Ecto neural progenitor cell (in vitro differentiated cells): ENCODE results near the gene PGBD5.
"Not testable (repeated sequence)": the region's sequence is repeated elsewhere in the genome, so short reads cannot be mapped to it uniquely, and the experiment has no call there.

Experiments
- DNase-seq: peaks from one replicate; pipeline ENCODE4 v3.0.0-alpha.2; 2018; ENCODE audit warnings: low spot score

The PGBD5 gene, protein sequence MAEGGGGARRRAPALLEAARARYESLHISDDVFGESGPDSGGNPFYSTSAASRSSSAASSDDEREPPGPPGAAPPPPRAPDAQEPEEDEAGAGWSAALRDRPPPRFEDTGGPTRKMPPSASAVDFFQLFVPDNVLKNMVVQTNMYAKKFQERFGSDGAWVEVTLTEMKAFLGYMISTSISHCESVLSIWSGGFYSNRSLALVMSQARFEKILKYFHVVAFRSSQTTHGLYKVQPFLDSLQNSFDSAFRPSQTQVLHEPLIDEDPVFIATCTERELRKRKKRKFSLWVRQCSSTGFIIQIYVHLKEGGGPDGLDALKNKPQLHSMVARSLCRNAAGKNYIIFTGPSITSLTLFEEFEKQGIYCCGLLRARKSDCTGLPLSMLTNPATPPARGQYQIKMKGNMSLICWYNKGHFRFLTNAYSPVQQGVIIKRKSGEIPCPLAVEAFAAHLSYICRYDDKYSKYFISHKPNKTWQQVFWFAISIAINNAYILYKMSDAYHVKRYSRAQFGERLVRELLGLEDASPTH

DNA sequence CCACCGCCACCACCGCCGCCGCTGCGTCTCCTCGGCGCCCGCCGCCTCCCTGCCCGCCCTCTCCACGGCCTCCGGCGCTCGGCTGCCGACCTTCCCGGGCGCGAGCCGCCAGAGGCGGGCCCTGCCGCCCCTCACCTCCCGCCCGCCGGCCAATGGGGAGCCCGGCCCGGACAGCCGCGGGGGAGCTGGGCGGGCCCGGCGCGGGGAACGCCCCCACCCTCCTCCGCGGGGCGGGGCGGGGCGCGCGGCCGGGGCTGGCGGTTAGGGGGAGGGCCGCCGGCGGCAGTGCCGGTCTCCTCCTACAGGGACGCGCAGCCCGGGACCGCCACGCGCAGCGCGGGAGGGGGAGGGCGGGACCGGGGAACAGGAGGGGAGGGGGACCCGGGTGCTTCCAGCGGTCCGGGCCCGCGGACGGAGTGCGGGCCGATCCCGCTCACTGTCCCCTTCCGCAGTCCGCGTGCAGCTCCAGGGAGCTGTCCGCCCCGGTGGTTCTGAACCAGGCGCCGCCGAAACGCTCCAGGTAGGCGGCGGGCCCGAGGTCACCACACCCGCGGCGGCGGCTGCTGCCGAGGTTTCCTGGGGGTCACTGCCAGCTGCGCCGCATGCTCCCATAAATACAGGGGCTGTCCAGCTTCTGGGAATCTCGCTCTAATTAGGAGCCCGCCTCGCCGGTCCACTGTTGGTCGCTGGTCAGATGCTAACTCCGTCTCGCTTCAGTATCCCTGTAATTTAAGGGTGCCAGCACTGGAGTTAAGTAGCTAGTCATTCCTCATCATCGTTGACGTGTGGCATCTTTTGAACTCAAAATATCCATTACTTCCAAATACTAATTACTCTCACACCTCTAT is at the start of gene PGBD5:
PGBD5 (minus strand) TSS at position 87 of the 848 bp plus-strand sequence. CDS start 404 bp downstream, outside the sequence.
- DNase-seq, result peak; percentile 91

DNA sequence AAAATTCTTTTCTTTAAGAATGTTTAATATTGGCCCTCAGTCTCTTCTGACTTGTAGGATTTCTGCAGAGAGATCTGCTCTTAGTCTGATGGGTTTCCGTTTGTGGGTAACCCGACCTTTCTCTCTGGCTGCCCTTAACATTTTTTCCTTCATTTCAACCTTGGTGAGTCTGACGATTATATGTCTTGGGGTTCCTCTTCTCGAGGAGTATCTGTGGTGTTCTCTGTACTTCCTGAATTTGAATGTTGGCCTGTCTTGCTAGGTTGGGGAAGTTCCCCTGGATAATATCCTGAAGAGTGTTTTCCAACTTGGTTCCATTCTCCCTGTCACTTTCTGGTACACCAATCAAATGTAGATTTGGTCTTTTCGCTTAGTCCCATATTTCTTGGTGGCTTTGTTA is 48.8 kb upstream of the PGBD5 start:
- DNase-seq, result not testable (repeated sequence)

- DNase-seq, result not testable (repeated sequence)
Measured at GRCh38 chr1:230470750-230471149, 44.6 kb upstream of the PGBD5 start.

GRCh38 chr1:230469271-230469670 is 43.1 kb upstream of the PGBD5 start:
- no peak for DNase-seq

DNA sequence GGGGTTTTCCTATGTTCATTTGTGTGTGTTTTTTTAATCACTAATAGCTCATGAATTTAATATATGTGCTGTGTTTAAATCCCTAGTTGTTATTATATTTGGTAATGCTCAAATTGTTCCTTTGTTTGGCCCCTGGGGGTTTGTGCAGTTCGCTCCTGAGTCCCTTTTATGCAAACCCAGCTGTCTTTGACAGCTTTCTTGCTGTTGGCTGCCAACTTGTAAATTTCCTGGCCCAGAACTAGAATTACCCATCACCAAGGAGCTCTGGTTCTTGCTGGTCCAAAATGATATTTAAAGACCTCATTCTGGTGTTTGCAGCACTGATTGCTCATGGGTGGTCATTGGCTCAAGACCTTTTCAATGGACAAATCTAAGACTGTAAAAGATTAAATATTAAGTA is 39.6 kb upstream of the PGBD5 start:
- DNase-seq, result no peak

- DNase-seq, result no peak
Measured at GRCh38 chr1:230464671-230465070, 38.5 kb upstream of the PGBD5 start.

- DNase-seq, result no peak
Measured at GRCh38 chr1:230463760-230464159, 37.6 kb upstream of the PGBD5 start.

DNA sequence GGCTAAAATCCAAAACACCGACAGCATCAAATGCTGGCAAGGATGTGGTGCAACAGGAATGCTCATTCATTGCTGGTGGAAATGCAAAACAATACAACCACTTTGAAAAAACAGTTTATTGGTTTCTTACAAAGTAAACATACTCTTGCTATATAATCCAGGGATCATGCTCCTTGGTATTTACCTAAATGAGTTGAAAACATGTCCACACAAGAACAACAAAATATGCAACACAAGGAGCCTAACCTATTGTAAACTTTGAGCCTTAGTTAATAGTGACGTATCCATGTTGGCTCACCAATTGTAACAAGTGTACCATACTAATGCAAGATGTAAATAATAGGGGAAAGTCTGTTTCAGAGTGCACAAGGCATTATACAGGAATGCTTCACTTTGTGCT is 37.2 kb upstream of the PGBD5 start:
- DNase-seq, result no peak

DNA sequence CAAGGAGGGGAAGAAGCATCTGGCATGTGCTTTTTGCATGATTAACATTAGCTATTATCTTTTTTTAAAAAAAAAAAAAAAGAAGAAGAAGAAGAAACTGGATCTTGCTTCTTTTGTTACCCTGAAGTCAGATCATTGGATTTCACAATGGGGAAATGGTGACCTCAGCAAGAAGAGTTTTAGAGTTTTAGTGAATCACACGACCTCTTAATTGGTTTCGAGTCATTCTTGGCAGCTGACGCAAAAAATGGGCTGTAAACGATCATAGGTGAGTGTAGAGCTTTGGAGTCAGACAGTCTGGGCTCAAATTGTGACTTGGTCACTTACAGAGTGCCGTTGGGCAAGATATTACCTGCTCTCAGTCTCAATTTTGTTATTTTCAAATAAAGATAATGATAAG is 33.3 kb upstream of the PGBD5 start:
- no peak for DNase-seq

DNA sequence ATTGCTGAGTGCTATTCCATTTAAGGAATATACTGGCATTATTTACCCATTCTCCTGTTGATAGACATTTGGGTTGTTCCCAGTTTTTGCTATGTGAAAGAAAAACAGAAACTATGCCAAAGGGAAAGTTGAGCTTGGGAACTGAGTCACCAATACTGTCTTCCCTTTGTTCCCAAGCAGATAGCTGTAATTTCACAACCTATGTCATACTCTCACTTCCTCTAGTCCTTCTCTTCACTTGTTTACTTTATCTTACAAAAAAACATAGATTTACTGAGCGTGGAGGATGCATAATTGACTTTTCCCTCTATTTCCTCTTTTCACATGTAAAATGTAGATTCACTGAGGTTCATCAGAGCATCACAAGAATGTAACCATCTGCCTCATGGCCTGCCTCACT is 32.4 kb upstream of the PGBD5 start:
- DNase-seq, result no peak

GRCh38 chr1:230456478-230456877 is 30.3 kb upstream of the PGBD5 start:
- no peak for DNase-seq

- no peak for DNase-seq
Measured at GRCh38 chr1:230455291-230455690, 29.2 kb upstream of the PGBD5 start.

GRCh38 chr1:230453377-230453776 is 27.2 kb upstream of the PGBD5 start:
- DNase-seq, result no peak

- DNase-seq, result no peak
Measured at GRCh38 chr1:230441183-230442029, 15.3 kb upstream of the PGBD5 start.

- DNase-seq, result no peak
Measured at GRCh38 chr1:230435108-230435507, 9.0 kb upstream of the PGBD5 start.

GRCh38 chr1:230431527-230431926 is 5.4 kb upstream of the PGBD5 start:
- no peak for DNase-seq

DNA sequence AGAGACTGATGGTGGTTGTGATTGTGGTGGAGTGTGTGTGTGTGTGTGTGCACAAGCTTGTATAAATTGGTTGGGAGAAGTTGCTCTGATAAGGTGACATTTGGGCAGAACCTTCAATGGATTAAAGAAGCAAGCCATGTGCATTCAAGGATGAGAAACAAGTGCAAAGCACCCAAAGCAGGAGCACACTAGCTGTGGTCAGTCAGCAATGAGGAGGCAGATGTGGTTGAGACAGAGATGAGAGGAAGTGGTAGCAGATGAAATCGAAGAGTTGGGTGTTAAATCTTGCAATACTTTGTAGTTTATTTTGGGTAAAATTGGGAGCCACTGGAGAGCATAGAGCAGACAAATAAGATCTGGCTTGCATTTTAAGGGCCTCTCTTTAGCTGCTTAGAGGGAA is 4.4 kb upstream of the PGBD5 start:
- no peak for DNase-seq

GRCh38 chr1:230429067-230429735 is 3.1 kb upstream of the PGBD5 start:
- DNase-seq, result no peak

GRCh38 chr1:230427981-230428380 is 1.8 kb upstream of the PGBD5 start:
- DNase-seq, result no peak

DNA sequence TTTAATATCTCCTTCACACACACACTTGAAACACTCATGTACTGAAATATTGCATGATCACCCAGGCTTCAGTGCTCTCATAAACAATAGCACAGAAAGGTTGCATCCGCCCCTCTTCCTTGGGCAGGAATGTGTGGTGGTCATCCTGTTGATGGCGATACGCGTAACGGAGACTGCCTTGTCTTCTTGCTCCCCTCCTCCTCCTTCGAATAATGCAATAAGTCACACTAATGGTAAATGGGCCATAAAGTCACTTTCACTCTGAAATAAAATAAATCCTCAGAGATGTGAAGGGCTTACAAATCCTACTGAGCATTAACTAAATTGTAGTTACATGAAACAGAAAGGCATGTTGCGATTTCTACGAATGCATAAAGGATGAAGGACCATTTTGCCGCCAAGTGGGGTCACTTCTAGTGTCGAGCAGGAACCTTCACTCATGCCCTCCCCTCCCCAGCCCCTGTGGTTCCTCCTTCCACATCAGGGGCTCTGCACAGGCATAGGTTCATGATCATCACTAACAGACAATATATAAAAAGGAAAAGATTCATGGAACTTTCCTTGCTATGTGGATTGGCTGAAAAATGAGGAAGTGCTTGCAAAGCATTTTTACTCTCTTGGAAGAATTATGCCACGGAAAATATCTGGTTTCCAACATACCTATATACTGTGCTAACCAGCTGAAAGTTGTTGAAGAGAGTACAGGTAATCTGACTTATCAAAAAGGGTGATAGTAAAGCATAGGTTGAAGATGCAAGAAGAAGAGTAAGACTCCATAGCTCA is 1.2 kb upstream of the PGBD5 start:
- DNase-seq, result no peak
